ENCODE results near the gene CRELD1.
"Not testable (repeated sequence)": the region's sequence is repeated elsewhere in the genome, so short reads cannot be mapped to it uniquely, and the experiment has no call there.

Gene CRELD1

GRCh38 chr3:9939906-9940305, 6.3 kb downstream of the CRELD1 start:
- H3K4me2 ChIP-seq (ENCODE audit: low read length); H3K4me1 ChIP-seq (ENCODE audit: control insufficient read depth, insufficient read depth, low read length); H3K9ac ChIP-seq (ENCODE audit: low read depth, low read length); H3K27me3 ChIP-seq (ENCODE audit: control insufficient read depth, insufficient read depth, low read length); H3K4me3 ChIP-seq (ENCODE audit: low read length); H3K36me3 ChIP-seq (ENCODE audit: insufficient read depth, low read length); H3K9me3 ChIP-seq (replicated peaks; ENCODE audit: low read length): not testable (repeated sequence)

GRCh38 chr3:9940746-9941145, 7.1 kb downstream of the CRELD1 start:
- Histone ChIP-seq H3K9me3 (replicated peaks; ENCODE audit: low read length) (no peaks in the 10 kb centered on the region), H3K4me3 (ENCODE audit: low read length) (no peak overlapping the region), H3K27me3 (ENCODE audit: control insufficient read depth, insufficient read depth, low read length) (no peaks in the 10 kb centered on the region), H3K4me1 (ENCODE audit: control insufficient read depth, insufficient read depth, low read length) (no peaks in the 10 kb centered on the region), H3K9ac (ENCODE audit: low read depth, low read length) (no peak overlapping the region), H3K4me2 (ENCODE audit: low read length) (no peak overlapping the region), H3K36me3 (ENCODE audit: insufficient read depth, low read length) (peaks cover 3% of the 10 kb centered on the region)

- H3K9ac ChIP-seq (ENCODE audit: low read depth, low read length), result no peak overlapping the region
- peaks cover 5% of the 10 kb centered on the region for H3K4me1 ChIP-seq (ENCODE audit: control insufficient read depth, insufficient read depth, low read length)
- no peaks in the 10 kb centered on the region for H3K9me3 ChIP-seq (replicated peaks; ENCODE audit: low read length)
- no peak overlapping the region for H3K4me2 ChIP-seq (ENCODE audit: low read length)
- no peaks in the 10 kb centered on the region for H3K36me3 ChIP-seq (ENCODE audit: insufficient read depth, low read length)
- H3K27me3 ChIP-seq (ENCODE audit: control insufficient read depth, insufficient read depth, low read length), result no peaks in the 10 kb centered on the region
- no peak overlapping the region for H3K4me3 ChIP-seq (ENCODE audit: low read length)
Observed at GRCh38 chr3:9942164-9942563, 8.5 kb downstream of the CRELD1 start.

- Histone ChIP-seq H3K36me3 (ENCODE audit: insufficient read depth, low read length) (no peaks in the 10 kb centered on the region), H3K27me3 (ENCODE audit: control insufficient read depth, insufficient read depth, low read length) (no peaks in the 10 kb centered on the region), H3K9me3 (replicated peaks; ENCODE audit: low read length) (no peaks in the 10 kb centered on the region), H3K9ac (ENCODE audit: low read depth, low read length) (no peak overlapping the region), H3K4me2 (ENCODE audit: low read length) (no peak overlapping the region), H3K4me3 (ENCODE audit: low read length) (no peak overlapping the region), H3K4me1 (ENCODE audit: control insufficient read depth, insufficient read depth, low read length) (peaks cover 11% of the 10 kb centered on the region)
Observed at GRCh38 chr3:9942934-9943690, 9.5 kb downstream of the CRELD1 start.

DNA sequence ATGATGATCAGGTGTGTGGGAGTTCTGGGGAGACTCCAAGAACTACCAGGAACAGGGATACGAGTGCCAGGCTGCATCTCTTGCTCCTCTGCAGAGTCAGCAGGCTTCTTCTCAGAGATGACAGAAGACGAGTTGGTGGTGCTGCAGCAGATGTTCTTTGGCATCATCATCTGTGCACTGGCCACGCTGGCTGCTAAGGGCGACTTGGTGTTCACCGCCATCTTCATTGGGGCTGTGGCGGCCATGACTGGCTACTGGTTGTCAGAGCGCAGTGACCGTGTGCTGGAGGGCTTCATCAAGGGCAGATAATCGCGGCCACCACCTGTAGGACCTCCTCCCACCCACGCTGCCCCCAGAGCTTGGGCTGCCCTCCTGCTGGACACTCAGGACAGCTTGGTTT, 10.6 kb downstream of the CRELD1 start:
- Histone ChIP-seq H3K27me3 (ENCODE audit: control insufficient read depth, insufficient read depth, low read length) (no peaks in the 10 kb centered on the region), H3K4me2 (ENCODE audit: low read length) (no peak overlapping the region), H3K36me3 (ENCODE audit: insufficient read depth, low read length) (no peaks in the 10 kb centered on the region), H3K4me3 (ENCODE audit: low read length) (no peak overlapping the region), H3K4me1 (ENCODE audit: control insufficient read depth, insufficient read depth, low read length) (peaks cover 11% of the 10 kb centered on the region), H3K9me3 (replicated peaks; ENCODE audit: low read length) (no peaks in the 10 kb centered on the region), H3K9ac (ENCODE audit: low read depth, low read length) (no peak overlapping the region)

DNA sequence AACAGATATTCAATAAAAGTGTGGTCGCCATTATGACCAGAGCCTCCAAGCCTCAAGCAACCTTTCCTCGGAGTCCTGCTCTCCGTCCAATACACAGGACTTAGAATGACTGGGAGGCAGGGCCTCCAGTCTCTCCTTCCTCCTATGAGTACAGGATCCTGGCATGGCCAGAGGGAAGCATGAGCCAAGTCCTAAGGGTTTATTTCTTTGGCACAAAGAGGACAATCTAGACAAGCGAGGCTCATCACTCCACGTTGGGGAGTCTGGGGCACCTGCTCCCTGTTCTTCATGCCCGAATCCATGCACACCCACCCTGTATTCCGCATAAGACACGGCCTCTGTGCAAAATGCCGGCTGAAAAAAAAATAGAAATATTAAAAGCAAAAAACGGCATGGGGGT, 11.7 kb downstream of the CRELD1 start:
- Histone ChIP-seq H3K9ac (ENCODE audit: low read depth, low read length) (no peak overlapping the region), H3K4me3 (ENCODE audit: low read length) (peak overlapping the region; percentile 86), H3K27me3 (ENCODE audit: control insufficient read depth, insufficient read depth, low read length) (no peaks in the 10 kb centered on the region), H3K4me2 (ENCODE audit: low read length) (no peak overlapping the region), H3K36me3 (ENCODE audit: insufficient read depth, low read length) (no peaks in the 10 kb centered on the region), H3K4me1 (ENCODE audit: control insufficient read depth, insufficient read depth, low read length) (peaks cover 11% of the 10 kb centered on the region), H3K9me3 (replicated peaks; ENCODE audit: low read length) (no peaks in the 10 kb centered on the region)

GRCh38 chr3:9946112-9947024, 12.7 kb downstream of the CRELD1 start:
- H3K9ac ChIP-seq (ENCODE audit: low read depth, low read length), result peak overlapping the region; percentile 81
- peaks cover 12% of the 10 kb centered on the region for H3K4me1 ChIP-seq (ENCODE audit: control insufficient read depth, insufficient read depth, low read length)
- peak overlapping the region; percentile 86 for H3K4me3 ChIP-seq (ENCODE audit: low read length)
- H3K9me3 ChIP-seq (replicated peaks; ENCODE audit: low read length), result no peaks in the 10 kb centered on the region
- no peaks in the 10 kb centered on the region for H3K36me3 ChIP-seq (ENCODE audit: insufficient read depth, low read length)
- H3K4me2 ChIP-seq (ENCODE audit: low read length), result peak overlapping the region; percentile 92
- no peaks in the 10 kb centered on the region for H3K27me3 ChIP-seq (ENCODE audit: control insufficient read depth, insufficient read depth, low read length)

DNA sequence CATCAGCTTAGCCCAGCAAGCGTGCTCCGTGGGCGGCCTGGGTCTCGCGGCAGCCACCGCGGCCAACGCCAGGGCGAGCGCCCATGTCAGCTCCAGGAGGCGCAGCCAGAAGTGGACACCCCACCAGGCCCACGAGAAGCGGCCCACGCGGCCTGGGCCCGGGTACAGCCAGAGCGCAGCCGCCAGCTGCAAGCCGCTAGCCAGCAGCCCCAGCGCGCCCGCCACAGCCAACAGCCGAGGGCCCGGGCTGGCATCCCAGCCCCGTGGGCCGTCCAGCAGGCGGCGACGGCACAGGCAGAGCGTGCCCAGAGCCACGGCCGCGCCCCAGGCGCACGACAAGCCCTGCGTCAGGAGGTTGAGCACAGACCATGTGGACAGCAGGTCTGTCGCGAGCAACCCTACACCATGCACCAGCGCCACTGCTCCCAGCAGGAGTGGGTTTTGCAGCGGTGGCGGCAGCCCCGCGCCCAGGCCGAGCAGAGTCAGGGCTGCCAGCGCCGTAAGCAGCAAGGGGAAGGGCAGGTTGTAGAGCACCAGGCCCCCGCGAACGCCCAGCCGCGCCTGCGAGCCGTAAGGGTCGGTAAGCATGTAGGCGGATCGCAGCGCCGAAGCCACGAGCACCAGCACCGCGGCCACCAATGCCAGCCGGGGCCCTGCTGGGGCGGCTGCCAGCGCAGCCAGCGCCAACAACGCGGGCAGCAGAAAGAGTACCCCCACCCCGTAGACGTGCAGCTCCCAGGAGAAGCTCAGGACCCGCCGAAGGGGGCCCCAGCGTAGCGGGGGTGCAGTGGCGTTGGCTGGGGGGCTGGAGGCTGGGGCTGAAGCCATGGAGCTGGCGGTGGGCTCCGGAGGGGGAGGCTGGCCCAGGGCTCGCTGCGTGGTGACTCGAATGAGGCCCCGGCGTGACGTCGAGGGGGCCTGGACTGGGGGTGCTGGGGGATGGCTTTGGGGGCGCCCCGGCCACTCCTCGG, 13.7 kb downstream of the CRELD1 start:
- Histone ChIP-seq H3K9ac (ENCODE audit: low read depth, low read length) (peak overlapping the region; percentile 77), H3K9me3 (replicated peaks; ENCODE audit: low read length) (no peaks in the 10 kb centered on the region), H3K4me3 (ENCODE audit: low read length) (peak overlapping the region; percentile 86), H3K27me3 (ENCODE audit: control insufficient read depth, insufficient read depth, low read length) (no peaks in the 10 kb centered on the region), H3K36me3 (ENCODE audit: insufficient read depth, low read length) (no peaks in the 10 kb centered on the region), H3K4me1 (ENCODE audit: control insufficient read depth, insufficient read depth, low read length) (peaks cover 19% of the 10 kb centered on the region), H3K4me2 (ENCODE audit: low read length) (peak overlapping the region; percentile 92)

DNA sequence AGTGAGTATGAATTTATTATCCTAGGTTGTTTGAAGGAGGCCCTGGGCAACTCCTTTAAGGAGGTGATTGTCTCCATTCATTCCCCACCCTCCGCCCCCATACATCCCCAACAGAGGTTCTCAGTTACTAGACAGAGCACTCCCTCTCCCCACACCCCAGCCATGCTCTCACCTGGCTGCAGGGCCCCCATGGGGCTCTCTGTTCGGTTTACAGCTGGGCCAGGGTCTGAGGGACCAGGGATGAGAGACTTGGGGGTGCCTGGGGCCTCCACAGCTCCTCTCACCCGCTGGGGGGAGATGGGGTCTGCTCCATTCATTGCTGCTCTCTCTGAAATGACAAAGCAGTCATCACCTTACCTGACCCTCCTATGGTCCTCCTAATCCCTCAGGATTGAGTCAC, 15.0 kb downstream of the CRELD1 start:
- no peak overlapping the region for H3K9ac ChIP-seq (ENCODE audit: low read depth, low read length)

GRCh38 chr3:9949115-9949514, 15.5 kb downstream of the CRELD1 start:
- H3K9me3 ChIP-seq (replicated peaks; ENCODE audit: low read length), result no peaks in the 10 kb centered on the region
- no peak overlapping the region for H3K4me3 ChIP-seq (ENCODE audit: low read length)
- H3K27me3 ChIP-seq (ENCODE audit: control insufficient read depth, insufficient read depth, low read length), result no peaks in the 10 kb centered on the region
- H3K4me1 ChIP-seq (ENCODE audit: control insufficient read depth, insufficient read depth, low read length), result peaks cover 19% of the 10 kb centered on the region
- H3K4me2 ChIP-seq (ENCODE audit: low read length), result no peak overlapping the region
- H3K9ac ChIP-seq (ENCODE audit: low read depth, low read length), result no peak overlapping the region
- H3K36me3 ChIP-seq (ENCODE audit: insufficient read depth, low read length), result no peaks in the 10 kb centered on the region

More for the DNA sequence above, 15.0 kb downstream of the CRELD1 start:
- Histone ChIP-seq H3K4me1 (ENCODE audit: control insufficient read depth, insufficient read depth, low read length) (peaks cover 19% of the 10 kb centered on the region), H3K4me3 (ENCODE audit: low read length) (no peak overlapping the region), H3K4me2 (ENCODE audit: low read length) (no peak overlapping the region), H3K36me3 (ENCODE audit: insufficient read depth, low read length) (no peaks in the 10 kb centered on the region), H3K9me3 (replicated peaks; ENCODE audit: low read length) (no peaks in the 10 kb centered on the region), H3K27me3 (ENCODE audit: control insufficient read depth, insufficient read depth, low read length) (no peaks in the 10 kb centered on the region)

GRCh38 chr3:9949626-9950025, 16.0 kb downstream of the CRELD1 start:
- Histone ChIP-seq H3K4me1 (ENCODE audit: control insufficient read depth, insufficient read depth, low read length) (peaks cover 19% of the 10 kb centered on the region), H3K27me3 (ENCODE audit: control insufficient read depth, insufficient read depth, low read length) (no peaks in the 10 kb centered on the region), H3K9ac (ENCODE audit: low read depth, low read length) (no peak overlapping the region), H3K4me3 (ENCODE audit: low read length) (no peak overlapping the region), H3K4me2 (ENCODE audit: low read length) (no peak overlapping the region), H3K36me3 (ENCODE audit: insufficient read depth, low read length) (no peaks in the 10 kb centered on the region), H3K9me3 (replicated peaks; ENCODE audit: low read length) (no peaks in the 10 kb centered on the region)

All from skeletal muscle satellite cell (primary cell).